HG02973 (cell line): ENCODE measurements around the gene GLS.
"Not testable (repeated sequence)": the region's sequence is repeated elsewhere in the genome, so short reads cannot be mapped to it uniquely, and the experiment has no call there.

Experiments
- ATAC-seq: cut with Tn5 transposase; IDR thresholded peaks from one replicate; pipeline ENCODE4 v1.9.1; 2021; ENCODE audit warnings: moderate library complexity; ENCODE audit not compliant: unreplicated experiment

The GLS gene

DNA sequence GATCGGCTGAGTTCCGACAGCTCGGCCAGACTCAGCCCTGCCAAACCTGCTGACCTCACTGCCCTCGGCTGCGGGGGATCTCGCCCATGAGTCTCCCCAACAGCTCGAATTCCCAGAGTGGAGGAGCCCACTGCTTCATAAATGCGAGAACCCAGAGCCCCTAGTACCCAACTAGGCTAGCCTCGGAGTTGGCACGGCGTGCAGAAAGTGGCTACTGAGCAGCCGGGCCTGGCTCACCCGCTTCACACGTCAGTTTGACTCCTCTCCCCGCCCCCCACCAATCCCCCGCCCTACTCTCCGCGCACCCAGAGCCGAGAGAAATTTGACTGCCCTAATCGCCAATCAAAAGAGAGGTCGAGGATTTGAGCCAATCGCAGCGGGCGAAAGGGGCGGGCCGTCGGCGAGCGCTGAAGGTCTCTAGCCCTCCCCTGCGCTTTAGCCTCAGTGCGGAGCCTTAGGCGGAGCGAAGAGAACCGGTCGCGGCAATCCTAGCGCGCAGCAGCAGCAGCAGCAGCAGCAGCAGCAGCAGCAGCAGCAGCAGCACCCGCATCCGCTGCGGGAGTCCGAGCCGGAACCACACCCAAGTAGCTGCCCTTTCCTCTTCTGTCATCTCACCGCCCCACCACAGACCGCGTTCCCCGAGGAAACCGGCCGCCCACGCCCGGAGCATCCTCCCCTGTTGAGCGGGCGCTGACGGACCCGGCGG, at the start of gene GLS:
Gene GLS, plus strand, starts transcription at position 444 of the 706 bp plus-strand sequence. CDS start 264 bp downstream, outside the sequence.
- ATAC-seq = peak; percentile 71

DNA sequence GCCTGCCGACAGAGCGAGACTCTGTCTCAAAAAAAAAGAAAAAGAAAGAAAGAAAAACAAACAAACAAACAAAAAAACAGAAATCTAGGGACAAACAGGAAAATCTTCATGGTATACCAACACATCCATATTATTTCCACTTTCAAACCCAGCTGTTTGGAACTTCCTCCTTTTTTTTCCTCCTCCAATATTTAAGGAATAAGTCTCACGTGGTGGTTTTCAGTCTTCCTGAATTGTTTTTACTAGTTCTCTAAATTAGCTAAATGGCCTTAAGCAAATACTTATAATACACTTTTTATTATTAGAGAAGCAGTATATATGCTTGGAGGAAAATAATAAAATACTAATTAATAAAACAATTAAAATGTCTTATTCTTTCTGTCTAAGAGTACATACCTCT, 48.7 kb upstream of the GLS start:
- no peak for ATAC-seq

DNA sequence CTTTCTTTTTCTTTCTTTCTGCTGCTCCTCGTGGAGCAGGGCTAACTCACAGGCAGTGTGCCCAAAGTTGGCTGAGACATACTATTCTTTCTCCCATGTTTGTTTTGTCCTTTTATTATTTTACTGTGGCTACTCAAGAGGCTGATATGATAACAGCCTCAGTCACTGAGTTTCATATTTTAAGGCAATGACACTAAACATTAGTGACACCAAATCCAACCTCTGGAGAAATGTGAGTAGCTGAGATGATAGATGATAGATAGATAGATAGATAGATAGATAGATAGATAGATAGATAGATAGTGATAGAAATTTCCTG, 45.8 kb upstream of the GLS start:
- ATAC-seq = no peak

DNA sequence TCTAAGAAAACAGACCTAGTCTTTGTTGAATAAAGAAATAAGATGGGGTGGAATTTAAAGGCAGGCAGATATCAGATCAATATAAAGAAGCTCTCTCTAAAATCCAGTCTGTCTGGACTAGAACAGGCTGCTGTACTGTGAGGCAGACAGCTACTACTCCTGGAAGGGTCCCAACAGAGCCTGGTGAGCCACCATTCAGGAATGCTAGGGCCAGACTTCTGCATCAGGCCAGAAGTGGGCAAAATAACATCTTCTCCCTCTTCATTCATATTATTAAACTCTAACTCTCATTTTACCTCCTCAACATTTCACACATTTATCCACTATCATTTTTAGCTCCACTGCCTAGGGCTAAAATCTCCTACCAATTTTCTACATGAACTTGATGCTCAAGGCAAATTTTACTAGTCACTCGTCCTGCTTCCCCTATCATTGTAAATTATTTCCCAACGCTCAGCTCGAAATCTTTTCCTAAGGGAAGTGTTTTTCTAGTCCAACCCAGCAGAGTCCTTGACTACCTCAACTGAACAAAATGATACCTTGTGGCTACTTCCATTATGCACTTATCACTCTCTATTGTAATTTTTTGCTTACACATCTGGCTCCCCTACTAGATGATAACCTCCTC, 45.2 kb upstream of the GLS start:
- ATAC-seq = no peak

DNA sequence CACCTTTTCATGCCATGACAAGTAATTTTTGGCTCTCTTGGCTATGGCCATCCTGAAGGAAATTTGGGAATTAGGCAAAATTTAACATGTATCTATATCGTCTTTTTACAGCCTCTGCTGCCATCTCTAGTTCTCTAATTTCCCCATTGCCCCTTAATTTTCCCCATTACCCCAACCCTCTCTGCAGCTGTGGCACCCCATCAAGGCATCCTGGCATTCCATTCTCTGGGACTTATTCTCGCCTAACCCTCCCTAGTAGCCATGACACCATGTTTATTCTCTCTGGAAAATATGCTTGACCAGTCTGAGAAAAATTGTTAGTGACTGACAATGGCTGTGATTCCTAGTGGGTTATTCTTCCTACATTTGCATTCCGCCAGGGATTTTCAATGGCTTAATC, 43.9 kb upstream of the GLS start:
- ATAC-seq = no peak

- ATAC-seq = no peak
Measured at GRCh38 chr2:190837420-190837819, 43.2 kb upstream of the GLS start.

- ATAC-seq = no peak
Measured at GRCh38 chr2:190837952-190838361, 42.7 kb upstream of the GLS start.

- ATAC-seq = no peak
Measured at GRCh38 chr2:190838492-190838910, 42.1 kb upstream of the GLS start.

DNA sequence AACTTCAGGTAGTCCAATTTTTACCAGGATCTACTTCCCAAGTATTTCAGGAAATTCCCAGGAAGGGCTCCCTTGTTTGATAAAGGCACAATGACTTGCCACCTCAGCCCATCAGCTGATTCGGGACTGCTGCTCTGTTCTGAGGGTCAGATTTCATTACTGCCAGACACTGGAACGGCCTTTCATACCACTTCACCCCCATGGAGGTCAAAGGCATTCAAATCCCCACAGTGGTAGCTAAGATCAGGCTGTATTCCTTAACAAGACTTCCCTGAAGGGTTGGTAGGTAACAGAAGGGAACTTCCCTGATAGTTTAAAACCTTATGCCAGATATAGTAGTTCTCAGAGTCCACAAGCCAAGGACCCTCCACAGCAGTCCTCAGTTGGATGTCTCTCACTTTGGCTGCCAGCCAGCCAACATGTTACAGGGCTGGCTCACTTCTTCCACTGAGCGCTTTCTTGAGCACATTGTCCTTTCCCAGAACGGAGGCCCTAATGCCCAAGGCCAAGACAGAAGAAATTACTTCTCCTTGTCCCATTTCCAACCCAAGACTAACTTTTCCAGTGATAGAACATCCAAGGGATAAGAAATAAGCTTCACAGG, 40.0 kb upstream of the GLS start:
- no peak for ATAC-seq

GRCh38 chr2:190841707-190842505, 38.7 kb upstream of the GLS start:
- ATAC-seq = no peak

DNA sequence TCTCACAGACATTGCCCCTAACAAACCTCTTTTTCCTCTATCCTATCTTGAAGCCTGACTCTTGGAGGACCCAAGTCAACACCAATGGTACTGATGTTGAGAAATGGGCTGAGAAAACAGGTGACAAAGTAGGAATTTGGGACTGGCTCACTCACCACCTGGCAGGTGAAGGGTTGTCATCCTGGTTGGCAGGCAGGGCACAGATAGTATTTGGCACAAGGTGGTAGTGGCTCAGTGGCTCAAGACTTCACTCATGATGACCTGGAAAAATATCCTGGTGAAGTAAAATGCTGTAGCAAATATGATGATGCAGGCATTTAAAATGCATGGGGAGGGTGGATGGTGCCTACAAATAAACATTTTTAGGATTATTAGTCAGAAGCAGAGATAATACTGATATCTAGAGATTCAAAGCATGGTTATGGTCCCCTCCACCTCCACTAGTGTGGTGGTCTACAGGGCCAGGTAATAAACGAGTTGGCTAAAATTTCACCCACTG, 38.0 kb upstream of the GLS start:
- ATAC-seq = no peak

- ATAC-seq = peak; percentile 89
Measured at GRCh38 chr2:190843890-190844699, 36.5 kb upstream of the GLS start.

DNA sequence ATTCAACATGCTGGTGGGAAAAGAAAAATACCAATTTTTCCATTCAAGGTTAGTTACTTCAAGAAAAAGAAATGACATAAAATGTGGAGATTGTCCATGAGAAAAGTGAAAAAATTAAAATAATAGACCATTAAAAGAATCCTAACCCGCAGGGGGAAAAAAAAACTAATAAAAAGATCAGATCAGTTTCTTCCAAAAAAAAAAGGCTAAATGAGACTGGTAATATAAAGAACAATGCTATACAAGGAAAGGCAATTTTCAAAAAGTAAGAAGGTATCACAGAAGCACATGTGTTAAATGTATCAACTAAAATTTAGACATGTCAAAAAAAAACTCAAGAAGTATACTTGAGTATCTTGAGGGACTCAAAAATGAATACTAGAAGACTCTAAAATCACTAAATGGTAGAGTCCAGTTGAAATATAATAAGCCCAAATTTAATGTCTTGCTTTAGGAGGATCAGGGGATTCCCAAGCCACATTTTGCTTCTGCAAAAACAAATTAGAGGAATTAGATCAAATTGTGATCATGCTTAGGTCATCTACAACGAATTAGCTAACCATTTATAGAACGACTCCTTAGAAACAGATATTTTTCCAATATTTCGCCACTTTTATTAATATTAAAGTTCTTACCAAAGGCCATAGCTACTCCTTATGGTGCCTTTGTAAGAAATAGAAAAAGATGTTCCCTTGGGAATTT, 35.8 kb upstream of the GLS start:
- no peak for ATAC-seq

DNA sequence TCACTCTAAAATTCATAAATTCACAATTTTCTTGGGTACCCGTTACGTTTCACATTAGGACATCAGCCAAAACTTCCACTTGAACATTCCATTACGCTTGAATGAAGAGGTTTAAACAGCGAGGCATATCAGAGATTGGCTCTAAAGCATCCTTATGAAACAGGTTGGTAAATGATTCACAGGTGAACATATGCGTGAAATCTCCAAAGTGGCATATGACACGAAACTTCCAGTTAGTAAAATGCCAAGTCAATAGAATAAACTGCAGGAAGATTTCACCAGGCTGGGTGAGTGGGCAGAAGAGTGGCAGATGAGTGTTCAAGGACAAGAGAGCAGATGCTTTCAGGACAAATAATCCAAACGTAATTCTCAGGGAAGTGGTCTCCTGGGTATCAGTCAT, 33.9 kb upstream of the GLS start:
- no peak for ATAC-seq

- ATAC-seq = no peak
Measured at GRCh38 chr2:190847504-190848081, 33.0 kb upstream of the GLS start.

GRCh38 chr2:190849774-190850173, 30.8 kb upstream of the GLS start:
- ATAC-seq = no peak

GRCh38 chr2:190853022-190853421, 27.6 kb upstream of the GLS start:
- not testable (repeated sequence) for ATAC-seq

DNA sequence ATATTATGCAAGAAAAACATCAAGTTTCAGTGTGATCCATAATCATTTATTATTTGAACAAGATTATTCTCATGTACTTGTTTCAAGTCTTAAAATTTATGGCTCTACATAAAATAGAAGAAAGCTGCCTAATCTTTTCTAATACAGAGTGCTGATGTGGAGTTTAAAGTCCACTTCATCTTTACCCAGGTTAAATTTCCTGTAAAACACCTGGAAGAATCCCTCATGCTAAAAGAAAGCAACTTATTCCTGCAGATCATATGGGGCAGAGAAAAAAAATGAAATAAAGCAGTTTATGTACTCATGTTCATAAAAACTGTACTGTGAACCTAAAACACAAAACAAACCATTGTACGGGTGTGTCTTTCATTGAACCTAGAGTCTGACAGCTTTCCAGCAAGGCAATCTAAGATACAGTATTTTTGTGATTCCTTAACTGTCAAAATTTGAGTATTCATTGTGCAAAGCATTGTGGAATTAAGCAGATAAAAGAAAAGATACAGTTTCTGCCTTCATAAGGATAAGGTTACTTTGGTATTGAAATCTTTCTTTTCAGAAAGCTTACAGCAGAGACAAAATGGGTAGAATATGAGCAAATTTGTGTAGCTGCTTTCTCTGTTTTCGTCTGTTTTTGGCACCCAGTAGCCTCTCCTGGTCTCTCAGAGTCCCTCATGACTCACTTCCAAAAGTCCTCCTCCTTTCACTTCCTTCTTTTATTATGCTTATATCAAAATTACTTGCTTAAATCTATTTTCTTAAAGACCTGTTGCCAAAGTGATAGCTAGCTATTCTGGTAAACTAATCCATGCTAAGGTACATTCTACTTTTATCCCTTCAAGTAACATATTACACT, 26.9 kb upstream of the GLS start:
- ATAC-seq = peak; percentile 61

DNA sequence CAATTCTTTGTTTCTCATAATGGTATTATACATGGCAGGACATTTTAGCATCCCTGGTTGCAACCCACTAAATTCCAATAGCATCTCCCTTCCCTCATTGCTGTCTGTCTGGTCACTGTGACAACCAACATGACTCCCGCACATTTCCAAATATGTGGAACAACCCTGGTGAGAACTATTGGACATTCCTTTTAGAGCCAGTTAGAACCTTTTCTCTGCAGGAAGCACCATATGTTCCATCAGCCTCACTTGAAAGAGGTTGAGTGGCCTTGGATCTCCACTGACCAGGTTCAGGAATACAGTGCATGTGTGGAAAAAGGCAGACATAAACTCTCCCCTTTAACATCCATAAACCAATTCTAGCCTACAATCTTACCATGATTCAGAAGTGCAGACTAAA, 25.9 kb upstream of the GLS start:
- ATAC-seq = no peak
